GM19099 (cell line): ENCODE measurements around the gene FOLR2.

Source experiments
- POLR2A ChIP-seq: IDR thresholded peaks from 3 replicates; pipeline ENCODE4 v1.6.1; 2011; ENCODE audit warnings: low read depth; ENCODE audit not compliant: insufficient read length; ENCODE audit errors: extremely low read depth

The FOLR2 gene

GRCh38 chr11:72244361-72245262, 28.0 kb downstream of the FOLR2 start:
- TF ChIP-seq POLR2A, result no peak

GRCh38 chr11:72245263-72245816, 28.7 kb downstream of the FOLR2 start:
- TF ChIP-seq POLR2A, result no peak

GRCh38 chr11:72247584-72247983, 31.0 kb downstream of the FOLR2 start:
- no peak for TF ChIP-seq POLR2A

- no peak for TF ChIP-seq POLR2A
Observed at GRCh38 chr11:72249961-72250360, 33.4 kb downstream of the FOLR2 start.

- TF ChIP-seq POLR2A, result no peak
Observed at GRCh38 chr11:72250661-72251464, 34.3 kb downstream of the FOLR2 start.

GRCh38 chr11:72251614-72252013, 35.0 kb downstream of the FOLR2 start:
- TF ChIP-seq POLR2A, result no peak

- no peak for TF ChIP-seq POLR2A
Observed at GRCh38 chr11:72253392-72253791, 36.8 kb downstream of the FOLR2 start.

- TF ChIP-seq POLR2A, result no peak
Observed at GRCh38 chr11:72254299-72254993, 37.9 kb downstream of the FOLR2 start.

- no peak for TF ChIP-seq POLR2A
Observed at GRCh38 chr11:72257570-72257969, 41.0 kb downstream of the FOLR2 start.

- TF ChIP-seq POLR2A, result no peak
Observed at GRCh38 chr11:72259490-72259889, 42.9 kb downstream of the FOLR2 start.

- no peak for TF ChIP-seq POLR2A
Observed at GRCh38 chr11:72260574-72260973, 44.0 kb downstream of the FOLR2 start.

- TF ChIP-seq POLR2A, result no peak
Observed at GRCh38 chr11:72263361-72263760, 46.8 kb downstream of the FOLR2 start.

- TF ChIP-seq POLR2A, result no peak
Observed at GRCh38 chr11:72265951-72266350, 49.4 kb downstream of the FOLR2 start.

- no peak for TF ChIP-seq POLR2A
Observed at GRCh38 chr11:72267956-72268617, 51.5 kb downstream of the FOLR2 start.
